Skeletal muscle tissue (tissue), 4 donors: ENCODE data around the gene FAU. TPM values are rescaled to one million over a fixed set of nuclear protein-coding genes. Genes with fewer than 3 reads are reported as not detected.
"Not testable (repeated sequence)": the region's sequence is repeated elsewhere in the genome, so short reads cannot be mapped to it uniquely, and the experiment has no call there.

ENCODE experiments used
- H3K27ac ChIP-seq: one replicate; pipeline ENCODE4 v1.7.0; 2013; ENCODE audit warnings: mild to moderate bottlenecking, low read depth, low read length, inconsistent platforms
- H3K27me3 ChIP-seq, 3 donors: one replicate each; pipeline ENCODE4 v1.7.0; 2013; ENCODE audit warnings: low read length in 3 of 3; ENCODE audit not compliant: control insufficient read depth in 3 of 3, insufficient read depth in 3 of 3
- H3K36me3 ChIP-seq, 3 donors: one replicate each; pipeline ENCODE4 v1.7.0; 2013; ENCODE audit warnings: low read length in 3 of 3; ENCODE audit not compliant: control insufficient read depth in 3 of 3, insufficient read depth in 3 of 3
- H3K4me1 ChIP-seq, 3 donors: one replicate each; pipeline ENCODE4 v1.7.0; 2013; ENCODE audit warnings: low read length in 3 of 3, mild to moderate bottlenecking in 3 of 3; ENCODE audit not compliant: control insufficient read depth in 3 of 3, insufficient read depth in 3 of 3
- H3K4me3 ChIP-seq, 3 donors: one replicate each; pipeline ENCODE4 v1.7.0; 2013; ENCODE audit warnings: low read length in 3 of 3
- H3K9ac ChIP-seq, 3 donors: one replicate each; pipeline ENCODE4 v1.7.0; 2013; ENCODE audit warnings: low read length in 3 of 3, mild to moderate bottlenecking in 3 of 3, moderate library complexity in 2 of 3, low read depth in 1 of 3
- H3K9me3 ChIP-seq, 3 donors: one replicate each; pipeline ENCODE4 v1.7.0; 2013; ENCODE audit warnings: low read length in 3 of 3; ENCODE audit not compliant: control insufficient read depth in 3 of 3
- total RNA-seq: library from RNA; depleted of rRNA; stranded (reverse); fragments of >200 nt; gene quantifications from one replicate; pipeline ENCODE4 v1.2.3, GENCODE V29; 2014
- donor health status: Osteomylitis.

FAU gene
- total RNA-seq, 1 donor from 2014 or later = 292 TPM

DNA sequence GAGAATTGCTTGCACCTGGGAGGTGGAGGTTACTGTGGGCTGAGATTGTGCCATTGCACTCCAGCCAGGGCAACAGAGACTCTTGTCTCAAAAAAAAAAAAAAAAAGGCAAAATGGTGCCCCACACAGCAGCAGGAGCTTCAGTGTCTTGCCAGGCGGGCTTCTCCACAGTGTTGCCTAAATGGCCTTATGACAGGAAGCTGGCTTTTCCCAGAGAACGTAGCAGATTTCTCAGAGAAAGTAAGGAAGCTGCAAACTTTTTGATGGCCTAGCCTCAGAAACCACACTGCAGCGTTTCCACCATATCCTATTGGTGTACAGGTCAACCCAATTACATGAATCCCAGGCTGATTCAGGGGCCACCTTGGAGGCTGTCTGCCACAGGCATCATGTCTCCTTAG is 35.4 kb upstream of the FAU start:
- Histone ChIP-seq H3K36me3 (no peaks in the 10 kb centered on the region), H3K9me3 (no peaks in the 10 kb centered on the region), H3K4me3 (no peak overlapping the region), H3K27me3 (no peaks in the 10 kb centered on the region), H3K4me1 (no peaks in the 10 kb centered on the region), H3K9ac (no peak overlapping the region), H3K27ac (no peak overlapping the region)

DNA sequence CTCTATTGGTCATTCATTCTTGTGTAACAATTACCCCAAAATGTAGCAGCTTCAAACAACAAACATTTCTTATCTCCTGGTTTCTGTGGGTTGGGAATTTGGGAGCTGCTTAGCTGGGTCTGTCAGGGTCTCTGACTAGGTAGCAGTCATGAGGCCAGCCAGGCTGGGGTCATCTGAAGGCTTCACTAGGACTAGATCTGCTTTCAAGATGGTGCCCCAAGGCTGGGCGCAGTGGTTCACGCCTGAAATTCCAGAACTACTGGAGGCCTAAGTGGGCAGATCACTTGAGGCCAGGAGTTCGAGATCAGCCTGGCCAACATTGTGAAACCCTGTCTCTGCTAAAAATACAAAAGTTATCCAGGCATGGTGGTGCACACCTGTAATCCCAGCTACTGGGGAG is 35.0 kb upstream of the FAU start:
- Histone ChIP-seq H3K4me3 (no peak overlapping the region), H3K36me3 (no peaks in the 10 kb centered on the region), H3K4me1 (no peaks in the 10 kb centered on the region), H3K27ac (no peak overlapping the region), H3K9me3 (no peaks in the 10 kb centered on the region), H3K27me3 (no peaks in the 10 kb centered on the region), H3K9ac (no peak overlapping the region)

DNA sequence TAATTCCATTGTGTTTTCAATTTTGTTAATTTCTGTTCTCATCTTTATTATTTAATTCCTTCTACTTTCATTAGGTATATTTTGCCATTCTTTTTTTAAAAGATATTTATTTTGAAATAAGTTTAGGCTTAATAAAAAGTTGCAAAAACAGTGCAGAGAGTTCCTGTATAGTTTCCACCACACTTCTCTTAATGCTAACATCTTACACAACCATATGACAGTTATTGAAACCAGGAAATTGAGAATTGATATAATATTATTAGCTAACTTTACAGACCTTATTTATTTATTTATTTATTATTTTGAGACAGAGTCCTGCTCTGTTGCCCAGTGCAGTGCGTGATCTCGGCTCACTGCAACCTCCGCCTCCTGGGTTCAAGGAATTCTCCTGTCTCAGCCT is 34.3 kb upstream of the FAU start:
- Histone ChIP-seq H3K9me3 (no peaks in the 10 kb centered on the region), H3K27me3 (no peaks in the 10 kb centered on the region), H3K9ac (no peak overlapping the region), H3K27ac (no peak overlapping the region), H3K4me3 (no peak overlapping the region), H3K4me1 (peaks cover 0 to 3% (median 1%) of the 10 kb centered on the region in 3 donors), H3K36me3 (no peaks in the 10 kb centered on the region)

DNA sequence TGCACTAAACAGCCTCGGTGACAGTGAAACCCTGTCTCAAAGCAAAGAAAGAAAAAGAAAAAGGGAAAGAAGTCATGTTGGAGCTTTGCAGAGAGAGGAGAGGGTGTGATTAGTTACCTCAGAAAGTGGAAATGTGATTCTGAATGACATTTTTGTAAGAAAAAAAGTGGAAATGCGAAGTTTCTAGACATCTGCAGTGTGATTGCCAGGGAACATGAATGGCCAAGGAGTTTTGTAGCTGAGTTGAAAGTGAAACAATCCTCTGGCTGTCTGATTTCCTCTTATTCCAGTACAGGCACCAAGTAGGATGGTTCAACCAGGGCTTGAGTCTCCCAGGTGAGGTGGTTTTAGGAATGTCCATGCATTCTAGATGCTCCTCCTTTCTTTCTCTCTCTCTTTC is 30.2 kb upstream of the FAU start:
- Histone ChIP-seq H3K9me3 (no peaks in the 10 kb centered on the region), H3K36me3 (no peaks in the 10 kb centered on the region), H3K9ac (no peak overlapping the region), H3K4me3 (no peak overlapping the region), H3K27me3 (no peaks in the 10 kb centered on the region), H3K27ac (no peak overlapping the region), H3K4me1 (peaks cover 12 to 19% (median 14%) of the 10 kb centered on the region in 3 donors)

DNA sequence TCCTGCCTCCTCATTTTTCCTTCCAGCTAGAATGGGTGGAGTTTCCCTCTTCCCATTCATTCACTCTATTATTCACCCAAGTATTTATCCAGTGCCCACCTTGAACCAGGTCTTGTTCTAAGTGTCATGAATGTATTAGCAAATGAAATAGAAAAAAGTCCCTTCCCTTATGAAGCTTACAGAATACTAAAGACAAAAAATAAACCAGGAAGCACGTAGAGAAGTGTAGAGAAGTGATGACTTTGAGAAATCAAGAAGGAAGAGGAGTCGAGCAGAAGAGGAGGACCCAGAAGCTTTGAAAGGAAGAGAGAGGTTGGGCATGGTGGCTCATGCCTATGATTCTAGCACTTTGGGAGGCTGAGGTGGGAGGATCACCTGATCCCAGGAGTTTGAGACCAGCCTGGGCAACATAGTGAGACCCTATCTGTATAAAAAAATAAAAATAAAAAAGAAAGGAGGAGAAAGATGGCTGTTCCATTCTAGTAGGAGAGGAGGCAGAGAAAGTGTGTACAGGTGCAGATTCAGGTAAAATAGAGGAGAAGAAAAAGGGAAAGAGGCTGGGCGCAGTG is 29.5 kb upstream of the FAU start:
- Histone ChIP-seq H3K4me3 (no peak overlapping the region), H3K27me3 (no peaks in the 10 kb centered on the region), H3K27ac (peak overlapping the region; percentile 85), H3K36me3 (no peaks in the 10 kb centered on the region), H3K4me1 (peaks cover 12 to 19% (median 14%) of the 10 kb centered on the region in 3 donors), H3K9me3 (no peaks in the 10 kb centered on the region), H3K9ac (peak overlapping the region in 2 of 3 donors; percentile 70 to 80)

DNA sequence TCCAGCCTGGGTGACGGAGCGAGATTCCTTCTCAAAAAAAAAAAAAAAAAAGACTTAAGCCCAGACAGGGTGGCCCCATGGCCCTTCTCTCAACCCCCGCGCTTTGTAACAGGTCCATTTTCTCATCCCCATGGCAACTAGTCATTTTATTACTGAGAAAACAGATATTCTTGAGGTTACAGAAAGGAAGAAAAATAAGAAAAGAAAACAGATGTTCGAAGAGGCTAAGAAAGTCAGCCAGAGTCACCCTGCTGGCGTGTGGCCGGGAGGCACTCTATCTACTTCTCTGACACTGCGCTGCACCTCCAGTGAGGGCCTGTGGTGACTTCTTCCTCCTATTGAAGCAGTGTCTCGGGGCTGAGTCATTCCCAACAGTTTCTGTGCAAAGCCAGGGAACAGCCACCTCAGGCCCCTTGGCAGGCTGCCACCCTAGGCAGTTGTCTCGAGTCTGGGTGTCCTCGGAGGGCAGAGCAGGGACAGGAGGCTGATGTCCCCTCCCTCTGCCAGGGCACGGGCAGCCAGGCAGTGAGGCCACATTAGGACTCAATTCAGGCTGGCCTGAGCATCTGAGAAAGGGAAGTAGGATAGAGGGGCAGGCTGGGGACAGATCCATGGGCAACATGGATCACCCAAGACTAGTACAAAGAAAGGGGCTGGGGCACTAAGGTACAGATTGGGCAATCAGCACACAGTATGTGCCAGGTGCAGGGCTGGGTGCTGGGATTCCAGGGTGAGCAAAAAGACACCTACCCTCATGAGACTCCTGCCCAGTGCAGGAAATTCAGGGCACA is 28.8 kb upstream of the FAU start:
- Histone ChIP-seq H3K9me3 (no peaks in the 10 kb centered on the region), H3K36me3 (no peaks in the 10 kb centered on the region), H3K9ac (peak overlapping the region; percentile 62 to 80 (median 70)), H3K27me3 (no peaks in the 10 kb centered on the region), H3K4me3 (peak overlapping the region; percentile 7 to 47 (median 41)), H3K27ac (peak overlapping the region; percentile 85), H3K4me1 (peaks cover 12 to 19% (median 14%) of the 10 kb centered on the region in 3 donors)

DNA sequence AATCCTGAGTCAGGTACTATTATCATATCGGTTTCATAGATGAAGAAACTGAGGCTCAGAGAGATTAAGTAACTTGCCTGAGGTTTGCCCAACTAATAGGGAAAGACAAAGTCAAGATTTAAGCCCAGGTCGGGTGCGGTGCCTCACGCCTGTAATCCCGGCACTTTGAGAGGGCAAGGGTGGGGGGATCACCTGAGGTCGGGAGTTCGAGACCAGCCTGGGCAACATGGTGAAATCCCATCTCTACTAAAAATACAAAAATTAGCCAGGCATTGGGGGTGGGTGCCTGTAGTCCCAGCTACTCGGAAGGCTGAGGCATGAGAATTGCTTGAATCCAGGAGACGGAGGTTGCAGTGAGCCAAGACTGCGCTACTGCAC is 28.2 kb upstream of the FAU start:
- Histone ChIP-seq H3K4me1 (peaks cover 12 to 19% (median 14%) of the 10 kb centered on the region in 3 donors), H3K27ac (peak overlapping the region; percentile 85), H3K9ac (peak overlapping the region in 2 of 3 donors; percentile 62 to 70)
- not testable (repeated sequence) for H3K9me3 ChIP-seq, H3K27me3 ChIP-seq, H3K4me3 ChIP-seq, H3K36me3 ChIP-seq

DNA sequence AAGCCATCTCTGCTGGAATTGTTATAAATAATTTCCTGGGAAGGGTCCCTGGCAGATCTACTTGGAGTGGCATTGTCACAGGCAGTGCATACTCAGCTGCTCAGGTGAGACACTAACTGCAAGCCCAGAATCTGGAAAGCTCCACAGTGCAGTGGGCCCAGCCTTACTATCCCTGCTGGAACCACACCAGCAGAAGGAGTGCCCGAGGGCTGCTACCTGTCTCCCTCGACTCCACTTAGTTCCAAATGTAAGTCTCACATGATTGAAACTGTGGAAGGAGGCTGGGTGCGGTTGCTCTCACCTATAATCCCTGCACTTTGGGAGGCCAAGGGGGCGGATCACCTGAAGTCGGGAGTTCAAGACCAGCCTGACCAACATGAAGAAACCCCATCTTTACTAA is 26.7 kb upstream of the FAU start:
- Histone ChIP-seq H3K27me3 (no peaks in the 10 kb centered on the region), H3K4me1 (peaks cover 12 to 19% (median 14%) of the 10 kb centered on the region in 3 donors), H3K36me3 (no peaks in the 10 kb centered on the region), H3K9me3 (no peaks in the 10 kb centered on the region), H3K9ac (no peak overlapping the region), H3K27ac (no peak overlapping the region), H3K4me3 (no peak overlapping the region)

DNA sequence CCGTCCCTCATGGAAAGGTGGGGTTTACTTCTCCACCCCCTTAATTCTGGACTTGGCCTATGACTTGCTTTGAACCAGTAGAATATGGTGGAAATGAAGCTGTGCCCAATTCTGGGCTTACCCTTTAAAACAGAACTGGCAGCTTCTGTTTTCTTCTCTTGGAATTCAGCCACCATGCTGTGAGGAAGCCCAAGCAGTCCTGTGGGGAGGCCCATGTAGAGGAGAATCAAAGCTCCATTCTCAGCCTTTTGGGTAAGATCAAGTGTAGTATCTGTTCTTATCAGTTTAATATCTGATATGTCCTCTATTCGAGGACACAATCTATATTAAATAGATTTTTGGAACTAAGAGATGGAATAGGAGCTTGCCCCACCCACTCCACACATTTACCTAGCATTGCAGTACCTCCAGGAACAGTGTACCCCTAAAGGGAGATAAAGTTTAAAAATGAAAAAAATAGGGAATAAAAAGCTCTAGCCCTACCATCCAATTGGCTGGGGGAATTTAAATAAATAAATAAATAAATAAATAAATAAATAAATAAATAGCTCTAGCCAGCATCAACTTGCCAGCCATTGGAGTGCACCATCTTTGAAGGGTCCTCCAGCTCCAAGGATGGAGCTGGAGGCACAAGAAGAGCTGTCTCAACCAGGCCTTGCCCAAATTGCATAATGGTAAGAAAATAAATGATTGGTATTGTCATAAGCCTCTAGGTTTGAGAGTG is 25.6 kb upstream of the FAU start:
- Histone ChIP-seq H3K4me1 (peaks cover 12 to 19% (median 14%) of the 10 kb centered on the region in 3 donors), H3K9me3 (no peaks in the 10 kb centered on the region), H3K27ac (no peak overlapping the region), H3K27me3 (no peaks in the 10 kb centered on the region), H3K36me3 (no peaks in the 10 kb centered on the region), H3K9ac (no peak overlapping the region), H3K4me3 (no peak overlapping the region)
